Skeletal muscle cell (primary cell): Measurements from ENCODE around the gene OR2T5.
"Not testable (repeated sequence)": the region's sequence is repeated elsewhere in the genome, so short reads cannot be mapped to it uniquely, and the experiment has no call there.

Experiments
- DNase-seq: peaks from one replicate; pipeline ENCODE4 v3.0.0-alpha.2; 2010; ENCODE audit warnings: low read depth
- H3K4me3 ChIP-seq: 2 replicates; pipeline ENCODE4 v1.5.1; 2011; ENCODE audit warnings: low read depth, mild to moderate bottlenecking, control low read depth, low read length, moderate library complexity

The OR2T5 gene

GRCh38 chr1:248496661-248497060, 8.3 kb downstream of the OR2T5 start:
- H3K4me3 ChIP-seq, DNase-seq: not testable (repeated sequence)

GRCh38 chr1:248500305-248501035, 12.1 kb downstream of the OR2T5 start:
- not testable (repeated sequence) for DNase-seq, H3K4me3 ChIP-seq

GRCh38 chr1:248507773-248508172, 19.4 kb downstream of the OR2T5 start, which contains the start of gene OR2G6:
Gene OR2G6 (plus strand): TSS chr1:248508073. CDS start chr1:248521647, 13,574 bp downstream.
- not testable (repeated sequence) for DNase-seq, H3K4me3 ChIP-seq

- DNase-seq, H3K4me3 ChIP-seq: not testable (repeated sequence)
These were observed 21.8 kb downstream of the OR2T5 start for GRCh38 chr1:248510217-248510616.

- H3K4me3 ChIP-seq = no peak overlapping the region
- no peak for DNase-seq
These were observed 33.5 kb downstream of the OR2T5 start for GRCh38 chr1:248521856-248522255.

GRCh38 chr1:248537449-248537848, 49.1 kb downstream of the OR2T5 start:
- not testable (repeated sequence) for DNase-seq, H3K4me3 ChIP-seq
